ENCODE measurements around the gene TTC23L. TPM values are rescaled to one million over a fixed set of nuclear protein-coding genes. Genes with fewer than 3 reads are reported as not detected.
"Not testable (repeated sequence)": the region's sequence is repeated elsewhere in the genome, so short reads cannot be mapped to it uniquely, and the experiment has no call there.

TTC23L gene
- total RNA-seq, 3 donors from 2014 or later: 0.29 to 0.43 TPM; not detected in 1

DNA sequence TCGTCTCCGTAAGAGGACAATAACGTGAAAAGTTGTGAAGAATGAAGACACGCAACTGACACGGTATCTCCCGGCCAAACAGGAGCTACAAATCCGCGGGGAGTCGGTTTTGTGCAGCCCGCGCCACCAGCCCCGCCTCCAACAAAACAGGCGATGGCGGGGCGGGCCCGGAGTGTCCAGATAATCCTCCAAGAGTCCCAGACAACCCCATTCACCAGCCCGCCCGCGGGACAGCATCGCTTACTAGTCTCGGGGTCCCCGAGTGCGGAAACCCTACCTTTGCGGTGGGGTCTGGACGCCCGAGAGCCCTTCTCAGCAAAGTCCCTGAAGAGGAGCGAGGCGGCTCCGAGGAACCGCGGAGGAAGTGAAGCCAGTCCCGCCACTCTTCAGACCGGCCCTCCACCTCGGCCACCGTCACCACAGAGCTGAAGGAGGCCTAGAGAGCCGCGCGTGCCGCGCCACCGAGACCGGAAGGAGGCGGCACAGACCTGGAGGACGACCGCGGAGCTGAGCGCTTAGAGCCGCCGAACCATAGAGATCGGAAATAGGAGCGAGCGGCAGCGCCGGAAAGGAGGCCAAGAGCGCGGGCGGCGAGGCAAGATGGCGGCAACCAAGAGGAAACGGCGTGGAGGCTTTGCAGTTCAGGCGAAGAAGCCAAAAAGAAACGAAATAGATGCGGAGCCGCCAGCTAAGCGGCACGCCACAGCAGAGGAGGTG lies 76.3 kb downstream of the TTC23L start, which contains the start of the genes BRIX1 and RAD1:
TSS of gene BRIX1 (plus strand) at position 573 of the 717 bp plus-strand sequence. CDS start at position 601, 28 bp downstream.
TSS of gene RAD1 (minus strand) at position 366 of the 717 bp plus-strand sequence. CDS start 612 bp downstream, outside the sequence.
- Histone ChIP-seq H3K4me1 (ENCODE audit: low read depth) (peaks cover 23% of the 10 kb centered on the region), H3K4me3 (peak within 1 kb of the TSS; percentile 91), H3K9me3 (no peaks in the 10 kb centered on the region), H3K36me3 (ENCODE audit: low read depth) (no peaks in the 10 kb centered on the region)
- TF ChIP-seq, protein P1, sequence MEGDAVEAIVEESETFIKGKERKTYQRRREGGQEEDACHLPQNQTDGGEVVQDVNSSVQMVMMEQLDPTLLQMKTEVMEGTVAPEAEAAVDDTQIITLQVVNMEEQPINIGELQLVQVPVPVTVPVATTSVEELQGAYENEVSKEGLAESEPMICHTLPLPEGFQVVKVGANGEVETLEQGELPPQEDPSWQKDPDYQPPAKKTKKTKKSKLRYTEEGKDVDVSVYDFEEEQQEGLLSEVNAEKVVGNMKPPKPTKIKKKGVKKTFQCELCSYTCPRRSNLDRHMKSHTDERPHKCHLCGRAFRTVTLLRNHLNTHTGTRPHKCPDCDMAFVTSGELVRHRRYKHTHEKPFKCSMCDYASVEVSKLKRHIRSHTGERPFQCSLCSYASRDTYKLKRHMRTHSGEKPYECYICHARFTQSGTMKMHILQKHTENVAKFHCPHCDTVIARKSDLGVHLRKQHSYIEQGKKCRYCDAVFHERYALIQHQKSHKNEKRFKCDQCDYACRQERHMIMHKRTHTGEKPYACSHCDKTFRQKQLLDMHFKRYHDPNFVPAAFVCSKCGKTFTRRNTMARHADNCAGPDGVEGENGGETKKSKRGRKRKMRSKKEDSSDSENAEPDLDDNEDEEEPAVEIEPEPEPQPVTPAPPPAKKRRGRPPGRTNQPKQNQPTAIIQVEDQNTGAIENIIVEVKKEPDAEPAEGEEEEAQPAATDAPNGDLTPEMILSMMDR (IDR thresholded peaks at IDR 0.05): no peak
- intact Hi-C loops (cut with DNase I, micrococcal nuclease): no loop called here
- DNase-seq (peak; percentile 96 to 98 (median 97)), ATAC-seq (peak; percentile 100)

DNA sequence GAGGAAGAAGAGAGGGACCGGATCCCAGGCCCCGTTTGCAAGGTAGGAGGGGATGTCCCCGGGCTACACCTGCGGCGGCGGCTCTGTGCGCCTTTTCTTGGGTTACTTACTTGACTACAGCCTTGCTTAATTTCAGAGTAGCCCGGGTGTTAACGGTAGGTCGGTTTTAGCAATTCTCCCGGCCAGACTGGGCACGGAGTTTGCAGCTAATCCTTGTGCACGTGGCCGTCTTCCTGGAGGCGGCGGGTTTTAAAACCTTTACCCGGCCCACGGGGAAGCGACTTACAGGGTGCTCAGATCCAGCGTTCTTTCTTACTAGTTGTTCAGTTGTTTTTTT lies 76.9 kb downstream of the TTC23L start:
- intact Hi-C loops (cut with DNase I, micrococcal nuclease): no loop called here
- no peaks in the 10 kb centered on the region for H3K36me3 ChIP-seq (ENCODE audit: low read depth)

DNA sequence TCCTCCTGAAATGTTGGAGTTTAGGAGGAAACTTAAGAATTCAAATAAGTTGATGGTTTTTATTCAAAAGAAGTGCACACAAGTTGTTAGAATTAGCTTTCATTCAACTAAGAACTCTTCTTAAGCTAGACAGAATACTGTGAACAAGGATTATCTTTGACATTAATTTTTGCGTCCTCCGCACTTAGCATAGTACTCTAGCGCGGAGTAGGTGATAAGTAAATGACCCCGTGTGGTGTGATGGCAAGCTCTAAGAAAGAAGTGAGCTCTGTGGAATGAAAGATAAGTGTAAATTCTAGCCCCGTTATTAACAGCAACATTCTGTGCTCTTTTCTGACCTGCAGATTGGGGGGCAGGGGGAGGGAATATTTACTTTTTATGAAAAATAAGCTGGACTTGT lies 77.6 kb downstream of the TTC23L start:
- Histone ChIP-seq H3K9me3 (no peaks in the 10 kb centered on the region), H3K4me3 (no peak overlapping the region), H3K4me1 (ENCODE audit: low read depth) (peaks cover 23% of the 10 kb centered on the region), H3K36me3 (ENCODE audit: low read depth) (no peaks in the 10 kb centered on the region)
- ATAC-seq (no peak), DNase-seq (no peak)
- intact Hi-C loops (cut with DNase I, micrococcal nuclease): no loop called here
- TF ChIP-seq, protein P1 (IDR thresholded peaks at IDR 0.05): no peak

More for the DNA sequence above, 76.9 kb downstream of the TTC23L start:
- Histone ChIP-seq H3K4me3 (peak overlapping the region; percentile 91), H3K9me3 (no peaks in the 10 kb centered on the region), H3K4me1 (ENCODE audit: low read depth) (peaks cover 23% of the 10 kb centered on the region)
- DNase-seq: no peak
- peak; percentile 4 for ATAC-seq
- TF ChIP-seq, protein P1 (IDR thresholded peaks at IDR 0.05): no peak

DNA sequence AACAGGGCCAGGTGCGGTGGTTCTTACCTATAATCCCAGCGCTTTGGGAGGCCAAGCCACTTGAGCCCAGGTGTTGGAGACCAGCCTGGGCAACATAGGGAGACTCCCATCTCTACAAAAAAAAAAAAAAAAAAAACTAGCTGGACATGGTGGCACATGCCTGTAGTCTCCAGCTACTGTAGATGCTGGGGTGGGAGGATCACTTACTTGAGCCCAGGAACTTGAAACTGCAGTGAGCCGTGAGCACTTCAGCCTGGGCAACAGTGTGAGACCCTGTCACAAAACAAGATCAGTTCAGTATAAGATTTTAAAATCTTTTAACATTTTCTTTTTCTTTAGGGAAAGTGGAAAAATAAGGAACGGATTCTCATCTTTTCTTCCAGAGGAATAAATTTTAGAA lies 79.1 kb downstream of the TTC23L start:
- ATAC-seq (no peak), DNase-seq (no peak)
- intact Hi-C loops (cut with DNase I, micrococcal nuclease): no loop called here
- Histone ChIP-seq H3K4me1 (ENCODE audit: low read depth) (peaks cover 23% of the 10 kb centered on the region), H3K9me3 (no peaks in the 10 kb centered on the region), H3K36me3 (ENCODE audit: low read depth) (no peaks in the 10 kb centered on the region), H3K4me3 (no peak overlapping the region)
- TF ChIP-seq, protein P1 (IDR thresholded peaks at IDR 0.05): no peak

DNA sequence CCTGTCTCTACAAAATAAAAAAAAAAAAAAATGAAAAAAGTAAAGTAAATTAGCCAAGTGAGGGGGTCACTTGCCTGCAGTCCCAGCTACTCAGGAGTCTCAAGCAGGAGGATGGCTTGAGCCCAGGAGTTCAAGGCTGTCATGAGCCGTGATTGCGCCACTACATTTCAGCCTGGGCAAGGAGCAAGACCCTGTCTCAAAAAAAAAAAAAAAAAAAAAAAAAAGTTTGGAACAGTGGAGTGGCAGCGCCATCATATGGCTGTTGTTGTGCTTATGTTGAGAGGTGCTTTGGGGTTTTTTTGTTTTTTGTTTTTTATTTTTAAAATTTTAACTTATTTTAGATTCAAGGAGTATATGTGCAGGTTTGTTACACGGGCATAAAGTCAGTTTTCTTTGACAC lies 80.1 kb downstream of the TTC23L start:
- ATAC-seq (no peak), DNase-seq (no peak)
- no peaks in the 10 kb centered on the region for H3K36me3 ChIP-seq (ENCODE audit: low read depth)
- TF ChIP-seq, protein P1 (IDR thresholded peaks at IDR 0.05): no peak
- no peaks in the 10 kb centered on the region for H3K9me3 ChIP-seq
- no peak overlapping the region for H3K4me3 ChIP-seq
- intact Hi-C loops (cut with DNase I, micrococcal nuclease): no loop called here
- peaks cover 17% of the 10 kb centered on the region for H3K4me1 ChIP-seq (ENCODE audit: low read depth)

DNA sequence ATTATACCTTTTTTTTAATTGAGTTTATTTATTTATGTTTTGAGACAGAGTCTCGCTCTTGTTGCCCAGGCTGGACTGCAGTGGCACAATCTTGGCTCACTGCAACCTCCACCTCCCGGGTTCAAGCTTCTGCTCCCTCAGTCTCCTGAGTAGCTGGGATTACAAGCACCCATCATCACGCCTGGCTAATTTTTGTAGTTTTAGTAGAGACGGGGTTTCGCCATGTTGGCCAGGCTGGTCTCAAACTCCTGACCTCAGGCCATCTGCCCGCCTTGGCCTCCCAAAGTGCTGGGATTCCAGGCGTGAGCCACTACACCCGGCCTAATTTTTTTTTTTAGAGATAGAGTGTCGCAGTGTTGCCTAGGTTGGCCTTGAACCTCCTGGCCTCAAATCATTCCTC lies 84.3 kb downstream of the TTC23L start:
- not testable (repeated sequence) for ATAC-seq, H3K4me3 ChIP-seq, DNase-seq

More for the DNA sequence above, 84.3 kb downstream of the TTC23L start:
- H3K9me3 ChIP-seq; H3K4me1 ChIP-seq (ENCODE audit: low read depth); intact Hi-C loops (cut with DNase I, micrococcal nuclease); H3K36me3 ChIP-seq (ENCODE audit: low read depth): not testable (repeated sequence)

All from mucosa of descending colon (tissue), 3 donors.